GM21529 (cell line): ENCODE data around the gene SLC22A4.

Experiments used
- ATAC-seq: cut with Tn5 transposase; IDR thresholded peaks from one replicate; pipeline ENCODE4 v1.9.1; 2021; ENCODE audit not compliant: unreplicated experiment

Gene SLC22A4

GRCh38 chr5:132371603-132371994, 77.4 kb downstream of the SLC22A4 start:
- no peak for ATAC-seq

- ATAC-seq: no peak
Measured at GRCh38 chr5:132372127-132372526, 77.9 kb downstream of the SLC22A4 start.

GRCh38 chr5:132372542-132372941, 78.3 kb downstream of the SLC22A4 start:
- no peak for ATAC-seq

DNA sequence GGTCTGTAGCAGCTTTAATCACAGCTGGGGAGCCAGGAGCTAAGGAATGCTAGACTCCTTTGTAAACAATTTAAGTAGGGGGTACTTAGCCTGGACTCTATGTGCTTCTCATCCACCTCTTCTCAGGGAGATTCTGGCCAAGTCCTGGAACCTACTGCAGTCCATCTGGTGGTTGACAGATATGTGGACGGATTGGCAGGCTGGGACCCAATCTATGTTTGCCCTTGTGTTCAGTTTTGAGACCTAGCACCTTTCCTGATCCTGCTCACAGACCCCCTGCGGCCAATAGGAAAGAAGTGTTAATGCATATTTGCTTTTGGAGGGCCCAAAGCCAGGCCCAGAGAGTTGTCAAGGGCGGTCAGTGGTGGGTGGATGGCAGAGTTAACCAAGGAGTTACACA, 81.8 kb downstream of the SLC22A4 start:
- ATAC-seq: no peak

GRCh38 chr5:132376694-132377641, 82.8 kb downstream of the SLC22A4 start:
- ATAC-seq: no peak

DNA sequence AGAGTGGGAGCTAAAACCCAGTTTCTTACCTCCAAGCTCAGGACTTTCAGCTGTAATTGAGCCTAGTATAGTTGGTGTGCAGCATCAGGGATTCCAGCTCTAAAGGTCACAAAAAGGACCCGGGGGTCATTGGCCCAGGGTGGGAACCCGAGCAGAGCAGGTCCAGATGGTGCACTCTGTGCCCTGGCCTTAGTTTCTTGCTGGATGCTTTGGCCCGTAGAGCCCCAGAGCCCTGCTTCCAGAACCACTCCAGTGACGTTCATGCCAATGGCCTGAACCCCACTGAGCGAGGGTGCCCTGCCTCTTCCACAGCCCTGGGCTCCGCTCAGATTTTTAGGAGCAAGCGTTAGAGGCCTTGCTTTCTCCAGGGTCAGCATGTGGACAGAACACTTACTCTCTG, 83.5 kb downstream of the SLC22A4 start:
- ATAC-seq: no peak

DNA sequence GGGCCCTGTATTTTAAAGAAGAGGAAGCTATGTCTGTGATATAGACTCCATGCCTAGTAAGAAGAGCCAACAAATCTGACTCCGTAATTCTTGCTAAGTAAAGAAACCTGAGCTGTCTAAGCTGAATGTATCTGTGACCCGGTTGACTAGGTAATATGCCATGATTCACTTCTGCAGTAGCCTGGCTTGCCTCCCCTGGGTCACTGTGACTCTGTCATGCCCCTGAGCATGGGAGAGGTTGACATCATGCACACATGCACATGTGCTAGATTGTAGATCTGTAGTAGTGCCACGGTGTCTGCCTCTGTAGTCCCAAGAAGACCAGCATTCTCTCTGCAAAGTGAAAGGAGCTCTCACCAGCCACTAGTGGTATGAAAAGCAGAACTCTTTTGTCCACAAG, 84.4 kb downstream of the SLC22A4 start:
- no peak for ATAC-seq

DNA sequence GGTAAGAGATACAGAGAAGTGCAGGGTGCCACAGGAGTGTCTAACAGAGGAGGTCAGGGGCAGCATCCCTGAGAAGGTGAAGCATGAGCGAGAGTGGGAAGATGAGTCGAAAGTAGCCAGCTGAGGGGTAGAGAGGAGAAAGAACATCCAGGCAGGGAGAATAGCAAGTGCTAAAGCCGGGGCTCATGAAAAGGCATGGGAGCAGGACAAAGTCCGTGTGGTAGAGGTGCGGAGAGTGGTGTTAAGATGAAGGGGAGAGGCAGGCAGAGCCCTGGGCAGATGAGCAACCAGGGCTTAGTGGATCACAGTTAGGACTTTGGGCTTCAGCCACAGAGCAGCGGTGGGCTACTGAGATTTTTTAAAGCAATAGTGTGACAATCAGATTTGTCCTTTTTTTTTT, 85.9 kb downstream of the SLC22A4 start:
- ATAC-seq: no peak

DNA sequence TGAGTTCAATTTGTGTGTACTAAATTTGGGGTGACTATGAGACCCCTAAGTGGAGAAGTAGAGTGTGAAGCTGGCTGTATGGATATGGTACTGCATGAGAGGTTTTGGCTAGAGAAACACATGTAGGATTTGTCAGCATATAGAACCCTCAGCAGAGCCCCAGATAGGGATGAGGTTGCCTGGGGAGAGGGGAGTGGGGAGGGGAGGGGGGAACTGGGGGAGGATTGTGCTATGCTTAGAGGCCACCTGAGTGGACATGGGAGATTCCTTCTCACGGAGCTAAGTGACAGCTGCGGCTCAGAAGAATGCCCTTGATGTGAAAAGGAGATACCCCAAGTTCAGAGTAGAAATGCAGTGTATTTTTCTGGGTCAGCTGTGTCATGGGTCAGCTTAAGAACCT, 86.5 kb downstream of the SLC22A4 start:
- no peak for ATAC-seq

GRCh38 chr5:132381614-132382013, 87.4 kb downstream of the SLC22A4 start:
- no peak for ATAC-seq

DNA sequence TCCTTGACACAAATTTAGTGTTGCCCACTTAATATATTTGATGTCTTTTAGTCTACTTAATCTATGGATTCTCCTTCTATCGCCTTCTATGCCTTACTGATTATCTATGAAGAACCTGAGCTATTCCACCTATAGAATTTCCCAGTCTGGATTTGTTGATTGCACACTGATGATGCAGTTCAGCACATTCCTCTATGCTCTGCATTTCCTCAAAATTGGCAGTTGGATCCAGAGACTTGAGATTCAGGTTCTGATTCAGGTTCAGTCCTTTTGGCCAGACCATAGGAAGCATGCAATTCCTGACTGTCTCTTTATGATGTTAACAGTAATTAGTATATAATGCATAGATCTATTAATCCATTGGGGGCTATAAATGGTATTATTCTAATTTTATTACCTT, 89.1 kb downstream of the SLC22A4 start:
- no peak for ATAC-seq

DNA sequence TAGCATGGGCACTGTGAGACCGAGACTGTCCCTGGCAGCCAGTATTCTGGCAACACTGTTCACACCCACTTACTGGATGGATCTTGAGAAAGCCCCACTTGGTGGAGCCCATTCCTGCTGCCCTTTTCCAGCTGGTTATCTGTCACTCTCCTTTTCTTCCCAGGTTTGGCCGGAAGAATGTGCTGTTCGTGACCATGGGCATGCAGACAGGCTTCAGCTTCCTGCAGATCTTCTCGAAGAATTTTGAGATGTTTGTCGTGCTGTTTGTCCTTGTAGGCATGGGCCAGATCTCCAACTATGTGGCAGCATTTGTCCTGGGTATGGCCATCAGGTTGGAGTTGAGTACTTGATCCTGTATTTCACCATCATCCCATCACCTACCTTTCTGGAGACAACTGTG, 89.8 kb downstream of the SLC22A4 start:
- no peak for ATAC-seq

GRCh38 chr5:132384506-132385050, 90.4 kb downstream of the SLC22A4 start:
- no peak for ATAC-seq

DNA sequence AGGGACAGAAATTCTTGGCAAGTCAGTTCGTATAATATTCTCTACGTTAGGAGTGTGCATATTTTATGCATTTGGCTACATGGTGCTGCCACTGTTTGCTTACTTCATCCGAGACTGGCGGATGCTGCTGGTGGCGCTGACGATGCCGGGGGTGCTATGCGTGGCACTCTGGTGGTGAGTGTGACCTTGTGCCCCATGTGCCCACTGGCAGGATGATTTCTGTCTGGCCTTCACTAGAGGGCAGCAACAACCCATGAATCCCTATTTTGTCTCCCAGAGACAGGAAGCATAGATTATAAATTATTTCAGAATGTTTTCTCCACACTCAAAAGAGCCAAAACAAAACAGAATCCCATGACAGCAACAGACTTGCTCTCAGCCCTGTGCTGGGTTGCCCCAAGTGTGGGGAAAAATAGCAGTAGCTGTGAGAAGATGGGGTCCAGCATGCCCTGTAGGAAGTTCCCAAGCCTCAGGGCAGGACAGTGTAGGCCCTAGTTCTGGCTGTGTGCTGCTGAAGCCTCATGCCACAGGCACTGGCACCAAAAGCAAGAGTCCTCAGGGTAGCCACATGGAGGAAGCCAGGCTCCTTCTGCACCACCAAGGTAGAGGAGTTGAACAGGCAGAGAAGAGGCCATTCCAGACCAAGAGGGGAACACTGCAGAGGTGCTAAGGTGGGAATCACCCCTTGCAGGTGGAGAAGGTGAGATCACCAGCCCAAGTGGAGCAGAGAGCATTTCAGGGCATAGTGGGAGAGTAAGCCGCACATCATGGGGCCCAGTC, 91.3 kb downstream of the SLC22A4 start:
- ATAC-seq: peak; percentile 44

- peak; percentile 88 for ATAC-seq
Measured at GRCh38 chr5:132386644-132387286, 92.6 kb downstream of the SLC22A4 start.

GRCh38 chr5:132387640-132388117, 93.5 kb downstream of the SLC22A4 start:
- no peak for ATAC-seq

- ATAC-seq: no peak
Measured at GRCh38 chr5:132388244-132389050, 94.3 kb downstream of the SLC22A4 start.

DNA sequence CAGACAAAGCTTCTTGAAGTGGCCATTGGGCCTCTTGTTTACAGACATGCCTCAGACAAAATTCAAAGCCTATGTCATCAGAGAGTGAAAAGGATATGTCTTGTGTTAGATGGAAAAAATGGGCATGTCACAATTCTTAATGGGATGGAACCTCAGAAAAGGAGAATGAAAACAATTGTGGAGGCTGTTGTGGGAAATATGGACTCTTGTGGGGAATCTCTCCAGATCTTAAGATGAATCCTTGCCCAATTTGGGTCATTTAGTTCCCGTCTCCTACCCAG, 94.8 kb downstream of the SLC22A4 start:
- no peak for ATAC-seq

DNA sequence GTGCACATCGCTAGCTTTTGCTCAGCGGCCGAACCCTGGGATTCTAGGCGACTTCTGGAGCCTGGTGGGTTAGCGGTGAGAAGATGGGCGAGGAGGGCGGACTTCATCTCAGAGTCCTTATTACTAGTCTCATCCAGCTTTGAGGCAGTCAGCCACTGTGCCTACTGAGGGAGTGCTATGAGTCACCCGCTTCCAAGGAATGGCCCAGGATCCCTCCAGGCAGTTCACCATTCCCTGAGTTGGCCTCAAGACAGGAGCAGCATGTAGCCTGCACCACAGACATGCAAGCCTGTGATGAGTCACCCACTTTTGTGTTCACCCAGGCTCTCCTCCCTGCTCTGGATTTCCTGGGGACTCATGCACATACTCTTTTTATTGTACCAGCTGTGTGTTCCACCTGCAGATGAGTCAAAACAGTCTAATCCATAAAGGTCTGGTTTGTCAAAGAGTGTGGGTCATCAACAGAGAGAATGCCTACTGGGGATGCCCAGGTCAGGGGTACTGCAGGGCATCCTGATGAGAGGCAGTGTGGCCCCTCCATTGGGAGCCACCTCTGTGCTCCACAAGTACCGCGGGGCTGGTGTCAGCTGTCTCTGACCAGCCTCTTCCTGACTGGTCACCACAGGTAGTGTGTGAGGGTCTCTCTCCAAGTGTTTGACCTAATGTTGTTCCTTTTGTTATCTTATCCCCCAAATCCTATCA, 95.5 kb downstream of the SLC22A4 start:
- no peak for ATAC-seq

DNA sequence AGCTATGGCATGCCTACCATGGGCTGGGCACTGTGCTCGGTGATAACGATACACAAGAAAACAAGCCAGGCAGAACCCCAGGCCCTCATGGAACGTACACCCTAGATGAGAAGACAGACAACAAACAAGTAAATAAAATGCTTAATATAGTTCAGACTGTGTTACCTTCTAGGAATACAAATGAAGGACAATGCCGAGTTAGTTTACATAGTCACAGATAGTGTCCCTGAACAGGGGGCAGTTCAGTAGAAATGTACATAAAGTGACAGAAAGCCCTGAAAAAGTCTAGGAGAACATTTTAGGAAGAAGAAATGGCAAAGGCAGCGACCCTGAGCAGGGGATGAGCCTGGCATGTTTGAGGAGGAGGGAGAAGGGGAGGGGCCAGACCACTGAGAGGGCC, 97.1 kb downstream of the SLC22A4 start:
- ATAC-seq: no peak
